ENCODE data around the gene HIGD1C. TPM values are rescaled to one million over a fixed set of nuclear protein-coding genes. Genes with fewer than 3 reads are reported as not detected.
A peak's percentile ranks its signal among the peaks of the same experiment; 100 is the strongest.

Gene HIGD1C
- total RNA-seq, 1 experiment from 2014 or later: not detected

DNA sequence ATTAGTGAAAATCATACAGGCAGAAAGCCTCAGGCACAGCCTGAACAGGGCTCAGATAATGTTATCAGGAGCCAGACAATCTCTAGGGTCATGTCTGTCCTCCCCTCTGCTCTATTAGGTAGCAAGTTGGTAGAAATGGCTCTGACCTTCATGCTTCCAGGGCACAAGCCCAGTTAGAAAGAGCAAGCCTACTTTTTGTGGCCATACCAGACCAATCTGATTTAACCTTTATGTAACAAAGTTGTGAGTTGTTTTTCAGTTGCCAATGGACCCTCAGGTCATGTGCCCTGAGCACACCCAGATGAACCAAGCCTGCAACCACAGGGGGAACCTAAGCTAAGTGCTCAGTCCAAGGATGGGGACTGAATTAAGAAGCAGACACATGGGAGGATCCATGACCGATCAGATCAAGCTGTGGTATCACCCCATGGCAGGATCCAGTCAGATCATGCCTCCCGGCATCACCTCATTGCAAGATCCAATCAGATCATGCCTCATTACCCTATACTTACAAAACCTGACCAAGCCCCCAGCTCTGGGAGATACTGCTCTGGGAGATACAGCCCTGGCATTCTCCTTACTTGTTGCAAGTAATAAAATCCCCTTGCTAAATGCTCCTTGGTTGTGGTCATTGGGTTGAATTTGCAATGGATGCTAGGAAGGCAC, 18.8 kb upstream of the HIGD1C start:
- TF ChIP-seq, protein P1, sequence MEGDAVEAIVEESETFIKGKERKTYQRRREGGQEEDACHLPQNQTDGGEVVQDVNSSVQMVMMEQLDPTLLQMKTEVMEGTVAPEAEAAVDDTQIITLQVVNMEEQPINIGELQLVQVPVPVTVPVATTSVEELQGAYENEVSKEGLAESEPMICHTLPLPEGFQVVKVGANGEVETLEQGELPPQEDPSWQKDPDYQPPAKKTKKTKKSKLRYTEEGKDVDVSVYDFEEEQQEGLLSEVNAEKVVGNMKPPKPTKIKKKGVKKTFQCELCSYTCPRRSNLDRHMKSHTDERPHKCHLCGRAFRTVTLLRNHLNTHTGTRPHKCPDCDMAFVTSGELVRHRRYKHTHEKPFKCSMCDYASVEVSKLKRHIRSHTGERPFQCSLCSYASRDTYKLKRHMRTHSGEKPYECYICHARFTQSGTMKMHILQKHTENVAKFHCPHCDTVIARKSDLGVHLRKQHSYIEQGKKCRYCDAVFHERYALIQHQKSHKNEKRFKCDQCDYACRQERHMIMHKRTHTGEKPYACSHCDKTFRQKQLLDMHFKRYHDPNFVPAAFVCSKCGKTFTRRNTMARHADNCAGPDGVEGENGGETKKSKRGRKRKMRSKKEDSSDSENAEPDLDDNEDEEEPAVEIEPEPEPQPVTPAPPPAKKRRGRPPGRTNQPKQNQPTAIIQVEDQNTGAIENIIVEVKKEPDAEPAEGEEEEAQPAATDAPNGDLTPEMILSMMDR (IDR thresholded peaks at IDR 0.05; ENCODE audit: insufficient read depth in 1 of 2, low read depth in 1 of 2, low read length in 1 of 2, severe bottlenecking in 1 of 2, unreplicated experiment in 1 of 2): no peak
- ChIA-PET POLR2A (no interaction called here), CTCF (no interaction called here)

DNA sequence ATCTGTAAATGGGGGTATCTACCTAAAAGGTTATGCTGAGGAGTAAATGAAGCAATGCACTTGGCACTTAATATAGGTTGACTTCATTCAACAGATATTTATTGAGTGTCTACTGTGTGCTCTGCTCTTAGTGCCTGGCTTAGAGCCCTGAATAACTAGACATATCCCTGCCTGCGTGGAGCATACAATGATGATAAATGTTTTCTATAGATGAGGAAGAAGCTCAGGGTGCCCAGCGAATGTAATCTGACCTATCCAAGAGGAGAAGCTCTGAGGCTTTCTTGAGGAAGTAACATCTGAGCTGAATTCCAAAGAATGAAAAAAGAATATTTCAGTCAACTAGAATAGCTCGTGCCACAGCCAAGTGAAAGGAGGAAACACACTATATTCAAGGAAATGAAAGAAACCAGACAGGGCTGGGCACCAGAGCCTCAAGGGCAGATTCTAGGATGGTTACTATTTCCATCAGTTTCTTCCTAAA, 17.9 kb upstream of the HIGD1C start:
- H3K27me3 Mint-ChIP-seq (ENCODE audit: insufficient read depth, unreplicated experiment): no peaks in the 10 kb centered on the region
- DNase-seq: no peak
- BruUV-seq (replicated peaks): no TSS peak
- H3K9me3 Mint-ChIP-seq (ENCODE audit: unreplicated experiment): peaks cover 25% of the 10 kb centered on the region
- CTCF ChIA-PET: no interaction called here
- Histone ChIP-seq H3K4me1 (peaks cover 41% of the 10 kb centered on the region), H3K36me3 (ENCODE audit: control insufficient read depth, insufficient read depth, low read length) (no peaks in the 10 kb centered on the region), H3K9me3 (peaks cover 16% of the 10 kb centered on the region; the same call in 1 of the 2 replicates), H3K27me3 (replicated peaks; ENCODE audit: control insufficient read depth, insufficient read depth, low read length) (no peaks in the 10 kb centered on the region), H3K4me3 (ENCODE audit: low read depth, low read length) (no peak overlapping the region)
- POLR2A ChIA-PET: no interaction called here
- intact Hi-C loops (cut with micrococcal nuclease; ENCODE audit: unreplicated experiment): no loop called here
- H3K27ac Mint-ChIP-seq (ENCODE audit: unreplicated experiment): peak overlapping the region; percentile 73
- H3K36me3 Mint-ChIP-seq (ENCODE audit: insufficient read depth, unreplicated experiment): no peaks in the 10 kb centered on the region
- H3K4me3 Mint-ChIP-seq (ENCODE audit: unreplicated experiment): no peak overlapping the region
- peaks cover 37% of the 10 kb centered on the region for H3K4me1 Mint-ChIP-seq (ENCODE audit: low read depth, unreplicated experiment)
- TF ChIP-seq, protein P1 (IDR thresholded peaks at IDR 0.05; ENCODE audit: insufficient read depth in 1 of 2, low read depth in 1 of 2, low read length in 1 of 2, severe bottlenecking in 1 of 2, unreplicated experiment in 1 of 2): no peak

More for the DNA sequence above, 18.8 kb upstream of the HIGD1C start:
- Mint-ChIP-seq H3K27me3 (ENCODE audit: insufficient read depth, unreplicated experiment) (no peaks in the 10 kb centered on the region), H3K4me3 (ENCODE audit: unreplicated experiment) (no peak overlapping the region), H3K4me1 (ENCODE audit: low read depth, unreplicated experiment) (peaks cover 40% of the 10 kb centered on the region), H3K9me3 (ENCODE audit: unreplicated experiment) (peaks cover 17% of the 10 kb centered on the region), H3K36me3 (ENCODE audit: insufficient read depth, unreplicated experiment) (no peaks in the 10 kb centered on the region), H3K27ac (ENCODE audit: unreplicated experiment) (peak overlapping the region; percentile 63)
- H3K36me3 ChIP-seq (ENCODE audit: control insufficient read depth, insufficient read depth, low read length): no peaks in the 10 kb centered on the region
- H3K4me1 ChIP-seq: peaks cover 41% of the 10 kb centered on the region
- H3K9me3 ChIP-seq: peaks cover 16% of the 10 kb centered on the region; the same call in 1 of the 2 replicates
- no peak overlapping the region for H3K4me3 ChIP-seq (ENCODE audit: low read depth, low read length)
- no peaks in the 10 kb centered on the region for H3K27me3 ChIP-seq (replicated peaks; ENCODE audit: control insufficient read depth, insufficient read depth, low read length)
- no TSS peak for BruUV-seq (replicated peaks)
- intact Hi-C loops (cut with micrococcal nuclease; ENCODE audit: unreplicated experiment): no loop called here
- peak; percentile 49 to 61 for DNase-seq

DNA sequence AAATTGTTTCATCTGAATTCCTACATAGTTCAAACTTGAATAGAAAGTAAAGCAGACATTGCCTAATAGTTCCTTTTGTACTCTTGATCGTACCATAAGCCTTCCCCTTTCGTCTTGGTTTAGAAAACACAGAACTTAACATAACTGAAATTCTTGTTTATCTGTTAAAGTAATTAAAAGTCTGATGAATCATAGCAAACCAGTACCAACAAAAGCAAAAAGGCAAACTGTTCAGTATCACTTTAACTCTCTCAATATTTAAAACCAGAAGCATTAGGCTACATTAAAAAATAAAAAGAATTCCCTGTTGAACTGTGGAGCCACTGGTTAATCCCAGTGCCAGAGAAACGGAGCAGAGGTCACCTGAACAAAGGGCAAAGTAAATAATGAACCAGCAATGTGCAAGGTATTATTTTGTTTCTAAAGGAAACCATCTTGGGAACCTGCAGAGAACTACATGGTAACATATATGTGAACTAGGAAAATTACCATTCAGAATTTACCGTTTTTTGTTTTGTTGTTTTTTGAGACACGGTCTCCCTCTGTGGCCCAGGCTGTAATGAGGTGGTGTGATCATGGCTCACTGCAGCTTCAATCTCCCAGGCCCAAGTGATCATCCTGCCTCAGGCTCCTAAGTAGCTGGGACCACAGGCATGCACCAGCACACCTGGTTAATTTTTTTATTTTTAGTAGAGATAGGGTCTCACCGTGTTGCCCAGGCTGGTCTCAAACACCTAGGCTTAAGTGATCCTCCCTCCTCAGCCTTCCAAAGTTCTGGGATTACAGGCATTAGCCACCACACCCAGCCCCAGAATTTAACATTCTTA, 17.1 kb upstream of the HIGD1C start:
- Histone ChIP-seq H3K9me3 (peaks cover 16% of the 10 kb centered on the region; the same call in 1 of the 2 replicates), H3K36me3 (ENCODE audit: control insufficient read depth, insufficient read depth, low read length) (no peaks in the 10 kb centered on the region), H3K27me3 (replicated peaks; ENCODE audit: control insufficient read depth, insufficient read depth, low read length) (no peaks in the 10 kb centered on the region), H3K4me3 (ENCODE audit: low read depth, low read length) (no peak overlapping the region), H3K4me1 (peaks cover 41% of the 10 kb centered on the region)
- Mint-ChIP-seq H3K4me3 (ENCODE audit: unreplicated experiment) (peak overlapping the region; percentile 28), H3K27me3 (ENCODE audit: insufficient read depth, unreplicated experiment) (no peaks in the 10 kb centered on the region), H3K9me3 (ENCODE audit: unreplicated experiment) (peaks cover 25% of the 10 kb centered on the region), H3K36me3 (ENCODE audit: insufficient read depth, unreplicated experiment) (no peaks in the 10 kb centered on the region), H3K4me1 (ENCODE audit: low read depth, unreplicated experiment) (peaks cover 37% of the 10 kb centered on the region), H3K27ac (ENCODE audit: unreplicated experiment) (peak overlapping the region; percentile 73)
- intact Hi-C loops (cut with micrococcal nuclease; ENCODE audit: unreplicated experiment): no loop called here
- ChIA-PET CTCF (no interaction called here), POLR2A (no interaction called here)
- DNase-seq: no peak
- BruUV-seq (replicated peaks): no TSS peak
- TF ChIP-seq, protein P1 (IDR thresholded peaks at IDR 0.05; ENCODE audit: insufficient read depth in 1 of 2, low read depth in 1 of 2, low read length in 1 of 2, severe bottlenecking in 1 of 2, unreplicated experiment in 1 of 2): no peak
